GM19468 (cell line): ENCODE measurements around the gene CFAP100.
A peak's percentile ranks its signal among the peaks of the same experiment; 100 is the strongest.

Experiments
- ATAC-seq: cut with Tn5 transposase; IDR thresholded peaks from one replicate; pipeline ENCODE4 v1.9.1; 2021; ENCODE audit warnings: mild to moderate bottlenecking, moderate library complexity, moderate number of reproducible peaks; ENCODE audit not compliant: unreplicated experiment; ENCODE audit errors: extremely low read depth

CFAP100 gene

GRCh38 chr3:126474498-126475412 lies 80.0 kb downstream of the CFAP100 start:
- ATAC-seq, result peak; percentile 9

- ATAC-seq, result peak; percentile 81
These were observed 80.9 kb downstream of the CFAP100 start, which contains the start of gene ZXDC for GRCh38 chr3:126475413-126476114. ZXDC (minus strand) TSS chr3:126475891; CDS start chr3:126475865, 26 bp downstream.

GRCh38 chr3:126476166-126477060 lies 81.7 kb downstream of the CFAP100 start:
- ATAC-seq, result peak; percentile 4

GRCh38 chr3:126477061-126477380 lies 82.3 kb downstream of the CFAP100 start:
- ATAC-seq, result no peak

GRCh38 chr3:126478581-126479310 lies 84.0 kb downstream of the CFAP100 start:
- ATAC-seq, result no peak

GRCh38 chr3:126479642-126480041 lies 84.9 kb downstream of the CFAP100 start:
- no peak for ATAC-seq

- ATAC-seq, result no peak
These were observed 85.5 kb downstream of the CFAP100 start for GRCh38 chr3:126480206-126480605.

GRCh38 chr3:126480861-126481260 lies 86.2 kb downstream of the CFAP100 start:
- ATAC-seq, result no peak

GRCh38 chr3:126481808-126482502 lies 87.2 kb downstream of the CFAP100 start:
- no peak for ATAC-seq

- ATAC-seq, result no peak
These were observed 88.0 kb downstream of the CFAP100 start for GRCh38 chr3:126482503-126483255.

GRCh38 chr3:126483321-126483761 lies 88.6 kb downstream of the CFAP100 start:
- no peak for ATAC-seq

GRCh38 chr3:126484148-126484547 lies 89.4 kb downstream of the CFAP100 start:
- ATAC-seq, result no peak

- ATAC-seq, result no peak
These were observed 90.0 kb downstream of the CFAP100 start for GRCh38 chr3:126484662-126485061.

GRCh38 chr3:126485176-126485897 lies 90.6 kb downstream of the CFAP100 start:
- no peak for ATAC-seq

GRCh38 chr3:126485956-126486355 lies 91.2 kb downstream of the CFAP100 start:
- no peak for ATAC-seq
